Measurements from ENCODE around the gene CMAS. TPM values are rescaled to one million over a fixed set of nuclear protein-coding genes. Genes with fewer than 3 reads are reported as not detected.

The CMAS gene
- total RNA-seq, 1 donor from 2014 or later, result 27.5 TPM

- peaks cover 17% of the 10 kb centered on the region for H3K4me1 Mint-ChIP-seq
- peaks cover 9% of the 10 kb centered on the region for H3K9me3 Mint-ChIP-seq
- TF ChIP-seq CTCF (IDR thresholded peaks at IDR 0.05; ENCODE audit: unreplicated experiment), result no peak
- no peak overlapping the region for H3K4me3 Mint-ChIP-seq
- no peaks in the 10 kb centered on the region for H3K36me3 Mint-ChIP-seq
- peaks cover 6% of the 10 kb centered on the region for H3K27me3 Mint-ChIP-seq (ENCODE audit: low read depth)
- H3K27ac Mint-ChIP-seq, result no peak overlapping the region
- no peak for DNase-seq (ENCODE audit: low spot score in 2 of 2, unreplicated experiment in 2 of 2)
Observed at GRCh38 chr12:22039361-22039760, 6.7 kb upstream of the CMAS start.

- DNase-seq (ENCODE audit: low spot score in 2 of 2, unreplicated experiment in 2 of 2), result no peak
- no peak overlapping the region for H3K27ac Mint-ChIP-seq
- H3K36me3 Mint-ChIP-seq, result no peaks in the 10 kb centered on the region
Observed at GRCh38 chr12:22042976-22043669, 2.9 kb upstream of the CMAS start.

GRCh38 chr12:22043943-22044342, 2.1 kb upstream of the CMAS start:
- H3K4me3 Mint-ChIP-seq, result no peak overlapping the region
- H3K27ac Mint-ChIP-seq, result no peak overlapping the region
- no peaks in the 10 kb centered on the region for H3K9me3 Mint-ChIP-seq
- no peak for DNase-seq (ENCODE audit: low spot score in 2 of 2, unreplicated experiment in 2 of 2)
- peaks cover 6% of the 10 kb centered on the region for H3K27me3 Mint-ChIP-seq (ENCODE audit: low read depth)
- peaks cover 12% of the 10 kb centered on the region for H3K4me1 Mint-ChIP-seq
- no peaks in the 10 kb centered on the region for H3K36me3 Mint-ChIP-seq
- TF ChIP-seq CTCF (IDR thresholded peaks at IDR 0.05; ENCODE audit: unreplicated experiment), result no peak

More at GRCh38 chr12:22042976-22043669, 2.9 kb upstream of the CMAS start:
- Mint-ChIP-seq H3K9me3 (peaks cover 6% of the 10 kb centered on the region), H3K27me3 (ENCODE audit: low read depth) (peaks cover 6% of the 10 kb centered on the region), H3K4me1 (peaks cover 10% of the 10 kb centered on the region), H3K4me3 (no peak overlapping the region)
- TF ChIP-seq CTCF (IDR thresholded peaks at IDR 0.05; ENCODE audit: unreplicated experiment), result no peak

GRCh38 chr12:22044391-22044790, 1.6 kb upstream of the CMAS start:
- no peak for TF ChIP-seq CTCF (IDR thresholded peaks at IDR 0.05; ENCODE audit: unreplicated experiment)
- DNase-seq (ENCODE audit: low spot score in 2 of 2, unreplicated experiment in 2 of 2), result no peak
- Mint-ChIP-seq H3K27ac (no peak overlapping the region), H3K9me3 (no peaks in the 10 kb centered on the region), H3K27me3 (ENCODE audit: low read depth) (peaks cover 6% of the 10 kb centered on the region), H3K4me1 (peaks cover 12% of the 10 kb centered on the region), H3K4me3 (no peak overlapping the region), H3K36me3 (no peaks in the 10 kb centered on the region)

- H3K27ac Mint-ChIP-seq, result peak overlapping the region; percentile 92
- DNase-seq (ENCODE audit: low spot score in 2 of 2, unreplicated experiment in 2 of 2), result no peak
- peaks cover 12% of the 10 kb centered on the region for H3K4me1 Mint-ChIP-seq
- H3K4me3 Mint-ChIP-seq, result peak overlapping the region; percentile 95
- TF ChIP-seq CTCF (IDR thresholded peaks at IDR 0.05; ENCODE audit: unreplicated experiment), result no peak
- no peaks in the 10 kb centered on the region for H3K9me3 Mint-ChIP-seq
- H3K27me3 Mint-ChIP-seq (ENCODE audit: low read depth), result no peaks in the 10 kb centered on the region
- H3K36me3 Mint-ChIP-seq, result no peaks in the 10 kb centered on the region
Observed at GRCh38 chr12:22046968-22047390, 961 bp downstream of the CMAS start.

Data from mesothelial cell of epicardium (in vitro differentiated cells).